NB4 (cell line): ENCODE data around the gene MTR.

ENCODE experiments used
- DNase-seq: peaks from one replicate; pipeline ENCODE4 v3.0.0; 2010; ENCODE audit warnings: low read depth
- H3K4me3 ChIP-seq: one replicate; pipeline ENCODE4 v1.5.1; 2011; ENCODE audit warnings: mild to moderate bottlenecking, low read depth, low read length, moderate library complexity
- CTCF ChIP-seq: IDR thresholded peaks from one replicate; pipeline ENCODE4 v1.5.1; 2012; ENCODE audit warnings: low read depth, low read length
- MAX ChIP-seq: IDR thresholded peaks from 2 replicates; pipeline ENCODE4 v1.6.1; 2011; ENCODE audit warnings: low read depth, low read length
- MYC ChIP-seq: IDR thresholded peaks from 2 replicates; pipeline ENCODE4 v1.6.1; 2011; ENCODE audit warnings: low read depth, low read length
- POLR2A ChIP-seq: IDR thresholded peaks from 2 replicates; pipeline ENCODE4 v1.6.1; 2011; ENCODE audit warnings: mild to moderate bottlenecking; ENCODE audit not compliant: insufficient read length; ENCODE audit errors: extremely low read depth

MTR gene

DNA sequence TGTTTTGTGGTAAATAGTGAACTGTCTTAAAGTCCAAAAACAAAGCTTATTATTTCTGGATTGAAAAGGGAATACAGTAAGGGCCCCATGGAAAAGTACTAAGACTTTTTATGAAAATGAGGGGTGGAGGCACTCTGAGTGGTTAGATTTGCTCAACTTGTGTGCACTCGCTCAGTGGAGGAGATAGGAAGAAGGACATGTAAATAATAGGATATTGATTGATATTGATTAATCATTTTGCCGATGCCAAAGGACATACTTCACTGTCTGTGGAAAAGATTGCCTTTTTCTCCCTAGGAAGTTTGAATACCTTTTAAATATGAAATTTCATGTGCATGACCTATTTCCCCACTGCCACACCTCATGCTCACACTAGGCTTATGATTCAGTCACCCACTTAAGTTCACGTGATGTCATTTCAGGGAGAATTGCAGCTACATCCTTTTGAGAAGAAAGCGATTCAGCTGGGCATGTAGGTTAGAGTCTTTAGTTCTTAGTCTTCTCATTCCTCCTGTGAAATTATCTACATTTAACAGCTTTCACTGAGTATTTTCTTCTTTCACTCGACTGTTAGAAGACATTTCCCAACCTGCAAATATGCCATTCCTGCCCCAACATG is 5.0 kb downstream of the MTR start:
- TF ChIP-seq POLR2A (no peak), CTCF (no peak), MYC (no peak), MAX (no peak)
- H3K4me3 ChIP-seq: no peak overlapping the region
- DNase-seq: no peak

GRCh38 chr1:236800623-236801022 is 5.5 kb downstream of the MTR start:
- TF ChIP-seq CTCF: no peak
- TF ChIP-seq MAX: no peak
- TF ChIP-seq MYC: no peak
- no peak for TF ChIP-seq POLR2A
- H3K4me3 ChIP-seq: no peak overlapping the region
- no peak for DNase-seq

DNA sequence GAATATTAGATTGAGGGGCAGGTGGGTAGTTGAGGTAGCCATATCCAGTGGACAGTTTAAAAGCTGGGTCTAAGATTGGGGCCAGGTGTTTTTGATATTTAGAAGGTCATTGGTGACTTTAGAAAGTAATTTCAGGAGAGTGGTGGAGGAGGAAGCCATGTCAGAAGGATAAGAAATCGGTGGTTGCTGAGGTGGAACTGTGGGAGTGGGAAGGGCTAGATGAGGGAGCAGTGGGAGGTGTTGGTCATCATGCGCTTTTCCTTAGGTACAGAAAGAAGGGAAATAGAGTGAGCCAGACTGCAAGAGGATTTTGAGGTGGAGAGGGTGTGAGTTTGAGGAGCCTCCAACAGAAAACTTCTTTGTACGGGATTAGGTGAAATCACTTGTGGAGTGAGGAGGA is 7.2 kb downstream of the MTR start:
- TF ChIP-seq CTCF: no peak
- no peak for TF ChIP-seq POLR2A
- no peak for TF ChIP-seq MYC
- no peak for TF ChIP-seq MAX
- no peak for DNase-seq
- H3K4me3 ChIP-seq: no peak overlapping the region

DNA sequence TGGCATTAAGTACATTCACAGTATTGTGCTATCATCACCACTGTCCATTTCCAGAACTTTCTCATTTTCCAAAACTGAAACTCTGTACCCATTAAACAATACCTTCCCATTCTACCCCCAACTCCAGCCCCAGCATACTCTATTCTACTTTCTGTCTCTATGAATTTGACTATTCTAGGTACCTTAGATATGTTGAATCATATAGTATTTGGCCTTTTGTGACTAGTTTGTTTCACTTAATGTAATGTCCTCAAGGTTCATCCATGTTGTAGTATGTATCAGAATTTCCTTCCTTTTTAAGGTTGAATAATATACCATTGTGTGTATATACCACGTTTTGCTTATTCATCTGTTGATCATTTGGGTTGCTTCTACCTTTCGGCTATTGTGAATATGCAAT is 11.5 kb downstream of the MTR start:
- no peak for TF ChIP-seq MYC
- TF ChIP-seq POLR2A: no peak
- TF ChIP-seq CTCF: no peak
- TF ChIP-seq MAX: no peak
- no peak overlapping the region for H3K4me3 ChIP-seq
- no peak for DNase-seq

- TF ChIP-seq MAX (no peak), CTCF (no peak), MYC (no peak), POLR2A (no peak)
Observed at GRCh38 chr1:236808005-236808404, 12.9 kb downstream of the MTR start.

More at GRCh38 chr1:236808005-236808404, 12.9 kb downstream of the MTR start:
- no peak for DNase-seq
- H3K4me3 ChIP-seq: no peak overlapping the region
